Upper lobe of left lung (tissue), 6 donors: ENCODE results near the gene TNS1. TPM values are rescaled to one million over a fixed set of nuclear protein-coding genes. Genes with fewer than 3 reads are reported as not detected.

Experiments used
- ATAC-seq, 2 donors: fragments of 200-7000 bp; cut with Tn5 transposase; one replicate each; pipeline ENCODE4 v1.9.1; 2022; ENCODE audit warnings: mild to moderate bottlenecking in 2 of 2, moderate library complexity in 2 of 2; ENCODE audit not compliant: low FRiP score in 2 of 2
- DNase-seq, 2 donors: peaks; one replicate each; pipeline ENCODE4 v3.0.0-alpha.2; 2019 to 2020
- H3K27ac ChIP-seq, 4 donors: fragments of 200-600 bp; sonication (generic); one replicate each; pipeline ENCODE4 v1.5.1; 2016 to 2019
- H3K27me3 ChIP-seq, 4 donors: fragments of 200-600 bp; sonication (generic); one replicate each; pipeline ENCODE4 v1.5.1; 2017 to 2019
- H3K36me3 ChIP-seq, 4 donors: fragments of 200-600 bp; sonication (generic); one replicate each; pipeline ENCODE4 v1.5.1; 2016 to 2019
- H3K4me1 ChIP-seq, 4 donors: fragments of 200-600 bp; sonication (generic); one replicate each; pipeline ENCODE4 v1.5.1; 2018 to 2019
- H3K4me3 ChIP-seq, 4 donors: fragments of 200-600 bp; sonication (generic); one replicate each; pipeline ENCODE4 v1.5.1; 2017 to 2019; ENCODE audit warnings: mild to moderate bottlenecking in 2 of 4, moderate library complexity in 1 of 4
- H3K9me3 ChIP-seq, 4 donors: fragments of 200-600 bp; sonication (generic); one replicate each; pipeline ENCODE4 v1.5.1; 2018 to 2019
- CTCF ChIP-seq, 6 experiments: fragments of 450-650 bp in 4 of 6; fragments of 200-600 bp in 2 of 6; sonication (generic) in 2 of 6; IDR thresholded peaks; one replicate each; pipeline ENCODE4 v1.5.1; 2016 to 2019; ENCODE audit warnings: antibody characterized with exemption in 6 of 6
- EP300 ChIP-seq, 4 donors: sonication (generic); formaldehyde crosslinking; IDR thresholded peaks; one replicate each; pipeline ENCODE4 v1.5.1; 2017; ENCODE audit warnings: antibody characterized with exemption in 4 of 4, control low read depth in 2 of 4
- POLR2A ChIP-seq, 4 donors: fragments of 450-650 bp; IDR thresholded peaks; one replicate each; pipeline ENCODE4 v1.5.1; 2016 to 2017; ENCODE audit warnings: antibody characterized with exemption in 4 of 4, mild to moderate bottlenecking in 2 of 4
- POLR2AphosphoS5 ChIP-seq, 2 donors: sonication (generic); formaldehyde crosslinking; IDR thresholded peaks; one replicate each; pipeline ENCODE4 v1.5.1; 2017; ENCODE audit warnings: antibody characterized with exemption in 2 of 2
- WGBS, 2 donors: methylation state at CpG; one replicate each; pipeline ENCODE4 v1.1.5; 2017 to 2018; 5-methylcytosine and 5-hydroxymethylcytosine counted together
- total RNA-seq, 6 donors: library from RNA; depleted of rRNA in 4 of 6; stranded (reverse); fragments of >200 nt in 4 of 6; gene quantifications; one replicate each; pipeline versions ENCODE4 v1.1.0 to v1.2.1, GENCODE V29; 2016 to 2021
- donor health status: DM: no; HTN: no; CAD: no; lungs with moderate emphysema.
- donor health status: DM: no; HTN: yes; CAD: no; lungs with severe emphysema.

The TNS1 gene
- total RNA-seq, 6 donors from 2014 or later, result 325 to 1,095 (median 550) TPM

- Histone ChIP-seq H3K36me3 (no peaks in the 10 kb centered on the region), H3K4me3 (no peak overlapping the region), H3K9me3 (no peaks in the 10 kb centered on the region), H3K27ac (peak overlapping the region in 3 of 4 donors; percentile 70 to 80 (median 73)), H3K27me3 (no peaks in the 10 kb centered on the region), H3K4me1 (peaks cover 50 to 74% (median 65%) of the 10 kb centered on the region in 4 donors)
- 79 to 80% methylated on average over 9 to 10 of the region's 10 CpGs for WGBS, 2 donors
- ATAC-seq (peak in 1 of 2 donors; percentile 42), DNase-seq (no peak)
- TF ChIP-seq CTCF (IDR thresholded peaks at IDR 0.05) (no peak), POLR2AphosphoS5 (IDR thresholded peaks at IDR 0.05) (no peak), POLR2A (IDR thresholded peaks at IDR 0.05) (no peak), EP300 (IDR thresholded peaks at IDR 0.05) (no peak)
These were observed 52.4 kb downstream of the TNS1 start for GRCh38 chr2:217950401-217950871.

GRCh38 chr2:217949447-217949846, 53.3 kb downstream of the TNS1 start:
- no peak for ATAC-seq
- peak overlapping the region in 2 of 4 donors; percentile 11 to 19 for H3K27ac ChIP-seq

GRCh38 chr2:217948897-217949296, 53.9 kb downstream of the TNS1 start:
- 79 to 81% methylated on average over 6 of the region's 6 CpGs for WGBS, 2 donors
- Histone ChIP-seq H3K4me3 (no peak overlapping the region), H3K4me1 (peaks cover 49 to 65% (median 58%) of the 10 kb centered on the region in 4 donors), H3K9me3 (no peaks in the 10 kb centered on the region), H3K36me3 (no peaks in the 10 kb centered on the region), H3K27ac (peak overlapping the region in 1 of 4 donors; percentile 19), H3K27me3 (no peaks in the 10 kb centered on the region)
- no peak for TF ChIP-seq EP300 (IDR thresholded peaks at IDR 0.05)
- TF ChIP-seq POLR2AphosphoS5 (IDR thresholded peaks at IDR 0.05), result no peak
- no peak for TF ChIP-seq POLR2A (IDR thresholded peaks at IDR 0.05)
- TF ChIP-seq CTCF (IDR thresholded peaks at IDR 0.05), result no peak
- DNase-seq (no peak), ATAC-seq (no peak)

More at GRCh38 chr2:217949447-217949846, 53.3 kb downstream of the TNS1 start:
- no peak overlapping the region for H3K4me3 ChIP-seq
- peaks cover 49 to 65% (median 58%) of the 10 kb centered on the region in 4 donors for H3K4me1 ChIP-seq
- no peaks in the 10 kb centered on the region for H3K36me3 ChIP-seq
- no peaks in the 10 kb centered on the region for H3K9me3 ChIP-seq
- H3K27me3 ChIP-seq, result no peaks in the 10 kb centered on the region
- DNase-seq, result no peak
- TF ChIP-seq CTCF (IDR thresholded peaks at IDR 0.05), result no peak
- no peak for TF ChIP-seq POLR2A (IDR thresholded peaks at IDR 0.05)
- no peak for TF ChIP-seq POLR2AphosphoS5 (IDR thresholded peaks at IDR 0.05)
- no peak for TF ChIP-seq EP300 (IDR thresholded peaks at IDR 0.05)

GRCh38 chr2:217948351-217948791, 54.4 kb downstream of the TNS1 start:
- H3K9me3 ChIP-seq, result no peaks in the 10 kb centered on the region
- DNase-seq, result no peak
- H3K4me3 ChIP-seq, result no peak overlapping the region
- WGBS, 2 donors, result 90 to 97% methylated on average over 4 of the region's 4 CpGs
- TF ChIP-seq EP300 (IDR thresholded peaks at IDR 0.05) (no peak), CTCF (IDR thresholded peaks at IDR 0.05) (no peak), POLR2A (IDR thresholded peaks at IDR 0.05) (no peak), POLR2AphosphoS5 (IDR thresholded peaks at IDR 0.05) (no peak)
- peaks cover 44 to 64% (median 53%) of the 10 kb centered on the region in 4 donors for H3K4me1 ChIP-seq
- no peaks in the 10 kb centered on the region for H3K36me3 ChIP-seq
- no peak overlapping the region for H3K27ac ChIP-seq
- no peak for ATAC-seq
- no peaks in the 10 kb centered on the region for H3K27me3 ChIP-seq
